IMR-90 (cell line): ENCODE measurements around the gene RIOX2.

Source experiments
- CEBPB ChIP-seq: IDR thresholded peaks from 2 replicates; pipeline ENCODE4 v1.6.1; 2012; ENCODE audit warnings: low read depth, low read length, improper control_type of control experiment
- CHD1 ChIP-seq: IDR thresholded peaks from 2 replicates; pipeline ENCODE4 v1.6.1; 2012; ENCODE audit warnings: low read depth, low read length, improper control_type of control experiment
- CTCF ChIP-seq: conservative IDR thresholded peaks from 2 replicates; pipeline ENCODE4 v1.5.1; 2012; ENCODE audit warnings: mild to moderate bottlenecking, low read depth, low read length, improper control_type of control experiment
- ELK1 ChIP-seq: fragments of 150-350 bp; IDR thresholded peaks from 2 replicates; pipeline ENCODE4 v1.6.1; 2016; ENCODE audit warnings: low read depth, mild to moderate bottlenecking, low read length, moderate library complexity, borderline replicate concordance
- FOS ChIP-seq: fragments of 150-350 bp; IDR thresholded peaks from 2 replicates; pipeline ENCODE4 v1.6.1; 2016; ENCODE audit warnings: low read depth, low read length
- MAFK ChIP-seq: IDR thresholded peaks from 2 replicates; pipeline ENCODE4 v1.6.1; 2012; ENCODE audit warnings: low read depth, low read length, improper control_type of control experiment
- MAZ ChIP-seq: IDR thresholded peaks from 2 replicates; pipeline ENCODE4 v1.6.1; 2012; ENCODE audit warnings: low read depth, mild to moderate bottlenecking, low read length, improper control_type of control experiment, moderate library complexity, borderline replicate concordance
- MXI1 ChIP-seq: IDR thresholded peaks from 2 replicates; pipeline ENCODE4 v1.6.1; 2012; ENCODE audit warnings: low read depth, mild to moderate bottlenecking, low read length, moderate library complexity, borderline replicate concordance
- POLR2A ChIP-seq: IDR thresholded peaks from 2 replicates; pipeline ENCODE4 v1.6.1; 2012; ENCODE audit warnings: mild to moderate bottlenecking, low read depth, low read length
- RAD21 ChIP-seq: IDR thresholded peaks from 2 replicates; pipeline ENCODE4 v1.6.1; 2012; ENCODE audit warnings: low read length, improper control_type of control experiment
- RCOR1 ChIP-seq: IDR thresholded peaks from 2 replicates; pipeline ENCODE4 v1.6.1; 2012; ENCODE audit warnings: mild to moderate bottlenecking, low read length, improper control_type of control experiment; ENCODE audit not compliant: insufficient replicate concordance
- RFX5 ChIP-seq: IDR thresholded peaks from 2 replicates; pipeline ENCODE4 v1.8.0; 2012; ENCODE audit warnings: low read depth, mild to moderate bottlenecking, low read length, moderate library complexity
- SMC3 ChIP-seq: fragments of 150-350 bp; IDR thresholded peaks from 2 replicates; pipeline ENCODE4 v1.6.1; 2016; ENCODE audit warnings: low read depth, mild to moderate bottlenecking, antibody characterized with exemption, low read length, moderate library complexity
- USF2 ChIP-seq: fragments of 150-350 bp; IDR thresholded peaks from 2 replicates; pipeline ENCODE4 v1.6.1; 2017; ENCODE audit warnings: mild to moderate bottlenecking, antibody characterized with exemption, low read length, low read depth

- no peak for TF ChIP-seq CTCF
- no peak for TF ChIP-seq POLR2A
- TF ChIP-seq CHD1 = no peak
- no peak for TF ChIP-seq CEBPB
- no peak for TF ChIP-seq ELK1
- TF ChIP-seq MAFK = no peak
- no peak for TF ChIP-seq USF2
- TF ChIP-seq RAD21 = no peak
- no peak for TF ChIP-seq MXI1
- no peak for TF ChIP-seq RFX5
- no peak for TF ChIP-seq FOS
- TF ChIP-seq SMC3 = no peak
- TF ChIP-seq MAZ = no peak
- TF ChIP-seq RCOR1 = no peak
These were observed 22.5 kb downstream of the RIOX2 start for GRCh38 chr3:97949743-97950142.
